Parathyroid adenoma (tissue), 2 donors: ENCODE measurements around the gene PPP1R13L.

ENCODE experiments used
- H2AFZ ChIP-seq: fragments of 300-600 bp; sonication (generic); one replicate; pipeline ENCODE4 v1.7.0; 2017; ENCODE audit warnings: antibody characterized with exemption, mild to moderate bottlenecking
- H3K27ac ChIP-seq: fragments of 300-600 bp; sonication (generic); one replicate; pipeline ENCODE4 v1.7.0; 2017
- H3K27me3 ChIP-seq: fragments of 300-600 bp; sonication (generic); one replicate; pipeline ENCODE4 v1.7.0; 2017; ENCODE audit warnings: low read length; ENCODE audit not compliant: control insufficient read depth, insufficient read depth
- H3K36me3 ChIP-seq: fragments of 300-600 bp; sonication (generic); one replicate; pipeline ENCODE4 v1.7.0; 2017; ENCODE audit warnings: low read length; ENCODE audit not compliant: control insufficient read depth, insufficient read depth
- H3K4me1 ChIP-seq: fragments of 300-600 bp; sonication (generic); one replicate; pipeline ENCODE4 v1.7.0; 2017; ENCODE audit warnings: control low read depth
- H3K4me2 ChIP-seq: fragments of 300-600 bp; sonication (generic); one replicate; pipeline ENCODE4 v1.7.0; 2017; ENCODE audit warnings: low read length
- H3K4me3 ChIP-seq: fragments of 300-600 bp; sonication (generic); one replicate; pipeline ENCODE4 v1.7.0; 2017; ENCODE audit warnings: low read depth, low read length
- H3K79me2 ChIP-seq: fragments of 300-600 bp; sonication (generic); one replicate; pipeline ENCODE4 v1.7.0; 2017; ENCODE audit warnings: control low read depth
- H3K9ac ChIP-seq: fragments of 300-600 bp; sonication (generic); one replicate; pipeline ENCODE4 v1.7.0; 2017; ENCODE audit warnings: mild to moderate bottlenecking
- H3K9me3 ChIP-seq: fragments of 300-600 bp; sonication (generic); one replicate; pipeline ENCODE4 v1.7.0; 2017; ENCODE audit warnings: low read length; ENCODE audit not compliant: control insufficient read depth
- TF ChIP-seq, protein P1 (sequence below): fragments of 300-600 bp; sonication (generic); IDR thresholded peaks from one replicate; pipeline ENCODE4 v1.7.0; 2017; ENCODE audit warnings: antibody characterized with exemption, mild to moderate bottlenecking
- donor health status: primary hyperparathyroidism.

Gene PPP1R13L

DNA sequence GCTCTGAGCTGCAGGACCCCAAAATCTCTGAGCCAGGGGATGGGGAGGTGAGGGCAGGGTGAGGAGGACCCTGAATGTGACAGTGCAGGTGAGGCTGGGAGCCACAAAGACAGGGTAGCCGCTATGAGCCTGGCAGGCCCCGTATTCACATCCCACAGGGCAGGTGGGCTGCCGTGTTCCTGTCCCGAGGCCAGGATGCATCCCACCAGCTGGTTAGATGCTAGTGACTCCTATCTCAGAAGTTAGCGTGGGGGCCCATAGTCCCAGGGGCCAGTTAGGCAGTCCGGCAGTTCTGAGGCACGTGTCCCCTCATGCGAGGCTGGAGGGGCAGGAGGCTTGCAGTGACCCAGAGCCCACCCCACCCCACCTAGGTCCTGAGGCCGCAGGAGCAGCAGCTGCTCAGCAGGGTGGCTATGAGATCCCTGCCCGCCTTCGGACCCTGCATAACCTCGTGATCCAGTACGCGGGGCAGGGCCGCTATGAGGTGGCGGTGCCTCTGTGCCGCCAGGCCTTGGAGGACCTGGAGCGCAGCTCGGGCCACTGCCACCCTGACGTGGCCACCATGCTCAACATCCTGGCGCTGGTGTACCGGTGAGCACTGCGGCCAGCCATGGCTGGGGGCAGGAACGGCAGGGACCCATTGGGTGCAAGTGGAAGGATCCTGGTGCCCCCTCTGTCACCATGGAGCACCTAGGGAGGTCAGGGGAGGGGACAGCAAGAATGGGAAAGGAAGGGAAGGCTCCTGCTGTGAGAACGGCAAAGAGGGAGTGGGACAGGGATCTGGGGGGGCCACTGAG is 57.1 kb downstream of the PPP1R13L start:
- Histone ChIP-seq H3K4me3 (no peak overlapping the region), H3K9me3 (no peaks in the 10 kb centered on the region), H3K27ac (no peak overlapping the region), H3K4me1 (no peaks in the 10 kb centered on the region), H3K4me2 (no peak overlapping the region), H3K36me3 (no peaks in the 10 kb centered on the region), H3K9ac (no peak overlapping the region), H3K79me2 (no peaks in the 10 kb centered on the region), H3K27me3 (no peaks in the 10 kb centered on the region), H2AFZ (no peak overlapping the region)
- TF ChIP-seq, protein P1, sequence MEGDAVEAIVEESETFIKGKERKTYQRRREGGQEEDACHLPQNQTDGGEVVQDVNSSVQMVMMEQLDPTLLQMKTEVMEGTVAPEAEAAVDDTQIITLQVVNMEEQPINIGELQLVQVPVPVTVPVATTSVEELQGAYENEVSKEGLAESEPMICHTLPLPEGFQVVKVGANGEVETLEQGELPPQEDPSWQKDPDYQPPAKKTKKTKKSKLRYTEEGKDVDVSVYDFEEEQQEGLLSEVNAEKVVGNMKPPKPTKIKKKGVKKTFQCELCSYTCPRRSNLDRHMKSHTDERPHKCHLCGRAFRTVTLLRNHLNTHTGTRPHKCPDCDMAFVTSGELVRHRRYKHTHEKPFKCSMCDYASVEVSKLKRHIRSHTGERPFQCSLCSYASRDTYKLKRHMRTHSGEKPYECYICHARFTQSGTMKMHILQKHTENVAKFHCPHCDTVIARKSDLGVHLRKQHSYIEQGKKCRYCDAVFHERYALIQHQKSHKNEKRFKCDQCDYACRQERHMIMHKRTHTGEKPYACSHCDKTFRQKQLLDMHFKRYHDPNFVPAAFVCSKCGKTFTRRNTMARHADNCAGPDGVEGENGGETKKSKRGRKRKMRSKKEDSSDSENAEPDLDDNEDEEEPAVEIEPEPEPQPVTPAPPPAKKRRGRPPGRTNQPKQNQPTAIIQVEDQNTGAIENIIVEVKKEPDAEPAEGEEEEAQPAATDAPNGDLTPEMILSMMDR, result no peak

DNA sequence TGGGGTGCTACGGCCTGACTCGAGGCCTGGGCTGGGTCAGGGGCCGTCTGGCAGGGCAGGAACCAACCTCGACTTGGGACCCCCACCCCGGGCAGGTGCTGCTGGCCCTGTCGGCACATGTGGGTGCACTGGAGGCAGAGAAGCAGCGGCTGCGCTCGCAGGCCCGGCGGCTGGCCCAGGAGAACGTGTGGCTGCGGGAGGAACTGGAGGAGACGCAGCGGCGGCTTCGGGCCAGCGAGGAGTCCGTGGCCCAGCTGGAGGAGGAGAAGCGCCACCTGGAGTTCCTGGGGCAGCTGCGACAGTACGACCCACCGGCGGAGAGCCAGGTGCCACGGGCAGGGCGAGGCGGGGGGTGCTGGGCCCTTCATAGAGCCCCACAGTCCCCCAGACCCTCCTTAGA is 58.4 kb downstream of the PPP1R13L start:
- Histone ChIP-seq H3K4me3 (no peak overlapping the region), H3K79me2 (no peaks in the 10 kb centered on the region), H3K27ac (no peak overlapping the region), H3K36me3 (no peaks in the 10 kb centered on the region), H2AFZ (no peak overlapping the region), H3K4me1 (no peaks in the 10 kb centered on the region), H3K27me3 (no peaks in the 10 kb centered on the region), H3K9ac (no peak overlapping the region), H3K9me3 (no peaks in the 10 kb centered on the region), H3K4me2 (no peak overlapping the region)
- TF ChIP-seq, protein P1, result no peak

DNA sequence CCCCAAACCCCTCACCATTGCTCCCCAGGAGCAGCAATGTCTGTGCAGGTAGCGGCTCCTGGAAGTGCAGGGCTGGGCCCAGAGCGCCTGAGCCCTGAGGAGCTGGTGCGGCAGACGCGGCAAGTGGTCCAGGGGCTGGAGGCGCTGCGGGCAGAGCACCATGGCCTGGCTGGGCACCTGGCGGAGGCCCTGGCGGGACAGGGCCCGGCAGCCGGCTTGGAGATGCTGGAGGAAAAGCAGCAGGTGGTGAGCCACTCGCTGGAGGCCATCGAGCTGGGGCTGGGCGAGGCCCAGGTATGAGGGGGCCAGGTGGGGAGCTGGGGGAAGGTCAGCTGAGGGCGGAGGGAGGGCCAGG is 59.4 kb downstream of the PPP1R13L start:
- TF ChIP-seq, protein P1, result no peak
- Histone ChIP-seq H3K79me2 (no peaks in the 10 kb centered on the region), H3K27ac (no peak overlapping the region), H3K4me1 (no peaks in the 10 kb centered on the region), H3K4me2 (no peak overlapping the region), H3K4me3 (no peak overlapping the region), H3K36me3 (no peaks in the 10 kb centered on the region), H3K9me3 (no peaks in the 10 kb centered on the region), H3K27me3 (no peaks in the 10 kb centered on the region), H3K9ac (no peak overlapping the region), H2AFZ (no peak overlapping the region)

DNA sequence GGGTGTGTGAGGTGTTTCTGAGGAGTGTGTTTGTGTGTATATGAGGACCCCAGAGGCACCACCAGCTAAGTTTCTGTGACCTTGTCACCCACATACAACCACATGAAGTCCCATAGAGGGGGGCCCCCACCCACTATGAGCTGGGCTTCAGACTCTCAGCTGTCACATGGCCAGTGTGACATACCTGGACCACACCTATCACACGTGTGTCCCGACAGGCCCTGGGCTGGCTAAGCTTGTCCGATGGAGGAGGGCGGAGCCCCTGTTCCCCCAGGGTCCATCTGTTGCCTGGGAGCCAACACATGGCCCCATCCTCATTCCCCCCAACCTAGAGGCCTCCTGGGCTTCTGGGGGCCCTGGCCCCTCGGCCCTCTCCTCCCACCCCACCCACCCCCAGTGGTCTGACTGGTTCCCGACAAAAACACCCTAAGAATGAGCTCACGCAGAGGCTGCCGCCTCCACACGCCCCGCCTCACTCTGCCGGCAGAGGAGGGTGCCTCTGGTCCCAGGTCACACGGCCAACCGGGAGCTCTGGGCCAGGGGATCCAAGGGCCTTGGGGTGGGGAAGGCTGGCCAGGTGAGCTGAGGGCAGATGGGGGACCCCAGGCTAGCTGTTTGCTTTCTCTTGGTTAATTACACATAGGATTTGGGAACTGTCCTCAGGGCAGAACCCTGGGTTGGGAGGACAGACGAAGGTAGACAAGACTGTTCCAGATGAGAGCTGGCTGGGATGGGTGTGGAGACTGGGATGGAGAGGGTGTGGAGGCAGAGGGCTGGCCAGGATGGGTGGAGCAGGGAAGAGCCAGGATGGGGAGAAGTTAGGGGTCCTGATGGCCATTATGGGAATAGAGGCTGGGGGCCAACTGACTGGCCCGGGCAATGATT is 60.0 kb downstream of the PPP1R13L start:
- TF ChIP-seq, protein P1, result no peak
- no peak overlapping the region for H3K27ac ChIP-seq
- H3K27me3 ChIP-seq, result no peaks in the 10 kb centered on the region
- no peaks in the 10 kb centered on the region for H3K9me3 ChIP-seq
- H3K4me1 ChIP-seq, result no peaks in the 10 kb centered on the region
- no peaks in the 10 kb centered on the region for H3K79me2 ChIP-seq
- H3K4me2 ChIP-seq, result no peak overlapping the region
- H3K36me3 ChIP-seq, result no peaks in the 10 kb centered on the region
- H2AFZ ChIP-seq, result no peak overlapping the region
- no peak overlapping the region for H3K9ac ChIP-seq
- H3K4me3 ChIP-seq, result no peak overlapping the region
